HepG2 (cell line): ENCODE measurements around the gene ELAC2. TPM values are rescaled to one million over a fixed set of nuclear protein-coding genes. Genes with fewer than 3 reads are reported as not detected.

Experiments
- ATAC-seq: fragments of 200-7000 bp; cut with Tn5 transposase; 3 replicates; pipeline ENCODE4 v1.9.1; 2020; ENCODE audit warnings: mild to moderate bottlenecking, moderate library complexity
- BruUV-seq: library from RNA; stranded (reverse); fragments of 400-500 nt; replicated peaks from 2 replicates; lab custom pipeline; 2021; lab: Mats Ljungman, UMichigan
- CTCF ChIA-PET: fragments of 300-600 bp; formaldehyde crosslinking; extraction: SDS; loops from one replicate; lab custom pipeline; 2021; ENCODE audit warnings: low total read pairs, inconsistent platforms, low intra/inter-chr PET ratio; lab: Yijun Ruan, JAX
- POLR2A ChIA-PET: fragments of 350-600 bp; sonication (Branson Sonifier 250); formaldehyde crosslinking; loops from one replicate; lab custom pipeline; 2020; ENCODE audit warnings: antibody characterized with exemption, inconsistent platforms; lab: Yijun Ruan, JAX
- DNase-seq: peaks from one replicate; pipeline ENCODE4 v3.0.0-alpha.2; 2015; ENCODE audit warnings: low spot score
- FAIRE-seq: peaks from 3 replicates; lab custom pipeline; 2011; peaks lifted over from hg19 to GRCh38; lab: Jason Lieb, UNC
- H2AFZ ChIP-seq: one replicate; pipeline ENCODE4 v1.6.1; 2011; ENCODE audit warnings: low read length, inconsistent platforms
- H3K27ac ChIP-seq: fragments of 300-600 bp; 3 replicates; pipeline ENCODE4 v1.8.0; 2011; ENCODE audit warnings: mixed run types, mild to moderate bottlenecking, mixed read lengths, low read length, inconsistent platforms; ENCODE audit not compliant: insufficient read depth; ENCODE audit errors: extremely low read length
- H3K27me3 ChIP-seq, 2 experiments: fragments of 200-600 bp in 1 of 2; 2 replicates in 1 of 2; 3 replicates in 1 of 2; pipeline versions ENCODE4 v1.6.0 to v1.8.0; 2011; ENCODE audit warnings: low read length in 2 of 2, mild to moderate bottlenecking in 2 of 2, moderate library complexity in 2 of 2, inconsistent platforms in 1 of 2; ENCODE audit not compliant: insufficient read depth in 2 of 2, control insufficient read depth in 1 of 2
- H3K36me3 ChIP-seq, 2 experiments: fragments of 200-600 bp in 1 of 2; replicated peaks in 1 of 2; 2 replicates in 1 of 2; 3 replicates in 1 of 2; pipeline versions ENCODE4 v1.5.1 to v1.8.0; 2011; ENCODE audit warnings: low read length in 2 of 2, inconsistent platforms in 1 of 2; ENCODE audit not compliant: insufficient read depth in 2 of 2, control insufficient read depth in 1 of 2
- H3K4me1 ChIP-seq: 2 replicates; pipeline ENCODE4 v1.5.1; 2012; ENCODE audit warnings: low read length, inconsistent platforms; ENCODE audit not compliant: insufficient read depth
- H3K4me2 ChIP-seq: 2 replicates; pipeline ENCODE4 v1.6.0; 2011; ENCODE audit warnings: low read depth, low read length, inconsistent platforms
- H3K4me3 ChIP-seq, 3 experiments: fragments of 200-600 bp in 1 of 3; sonication (generic), shearing (Covaris generic) in 1 of 3; replicated peaks in 1 of 3; 2 replicates each; pipeline ENCODE4 v1.5.1; 2011 to 2016; ENCODE audit warnings: low read length in 3 of 3, inconsistent platforms in 2 of 3, low read depth in 2 of 3, mild to moderate bottlenecking in 2 of 3, control low read depth in 1 of 3, mixed read lengths in 1 of 3; ENCODE audit not compliant: insufficient read depth in 1 of 3
- H3K79me2 ChIP-seq: one replicate; pipeline ENCODE4 v1.6.1; 2011; ENCODE audit warnings: low read length, inconsistent platforms; ENCODE audit not compliant: insufficient read depth
- H3K9ac ChIP-seq: 2 replicates; pipeline ENCODE4 v1.6.0; 2011; ENCODE audit warnings: mild to moderate bottlenecking, low read depth, low read length, inconsistent platforms; ENCODE audit not compliant: insufficient read depth
- H3K9me3 ChIP-seq: 2 replicates; pipeline ENCODE4 v1.5.1; 2012; ENCODE audit warnings: mild to moderate bottlenecking, low read length
- H4K20me1 ChIP-seq: 2 replicates; pipeline ENCODE4 v1.6.0; 2011; ENCODE audit warnings: inconsistent platforms, mild to moderate bottlenecking, low read length, moderate library complexity; ENCODE audit not compliant: insufficient read depth
- FOXO4 ChIP-seq: sonication (generic); formaldehyde crosslinking; conservative IDR thresholded peaks from 2 replicates; pipeline ENCODE4 v1.8.1; 2023; ENCODE audit warnings: missing genetic modification reagents
- NFATC3 ChIP-seq: sonication (generic); formaldehyde crosslinking; IDR thresholded peaks from 2 replicates; pipeline ENCODE4 v1.5.1; 2020; ENCODE audit warnings: mild to moderate bottlenecking, missing genetic modification reagents
- RFX5 ChIP-seq: IDR thresholded peaks from 2 replicates; pipeline ENCODE4 v1.6.1; 2011; ENCODE audit warnings: low read depth, low read length, improper control_type of control experiment
- TERF1 ChIP-seq: sonication (generic); formaldehyde crosslinking; IDR thresholded peaks from 2 replicates; pipeline ENCODE4 v1.8.0; 2022; ENCODE audit warnings: mild to moderate bottlenecking, missing genetic modification reagents, moderate library complexity
- ZBTB8A ChIP-seq: sonication (generic); formaldehyde crosslinking; IDR thresholded peaks from 2 replicates; pipeline ENCODE4 v1.4.0; 2020; ENCODE audit warnings: mild to moderate bottlenecking, low read depth, missing genetic modification reagents, borderline replicate concordance
- ZNF30 ChIP-seq: sonication (generic); formaldehyde crosslinking; IDR thresholded peaks from 2 replicates; pipeline ENCODE4 v1.5.0; 2020; ENCODE audit warnings: mild to moderate bottlenecking, missing genetic modification reagents
- ZNF557 ChIP-seq: sonication (generic); formaldehyde crosslinking; IDR thresholded peaks from 2 replicates; pipeline ENCODE4 v1.4.0; 2020; ENCODE audit warnings: missing genetic modification reagents
- ZNF747 ChIP-seq: sonication (generic); formaldehyde crosslinking; IDR thresholded peaks from 2 replicates; pipeline ENCODE4 v1.8.1; 2023; ENCODE audit warnings: missing genetic modification reagents, mild to moderate bottlenecking, borderline replicate concordance
- WGBS: methylation state at CpG from one replicate; pipeline ENCODE4 v1.1.6; 2017; ENCODE audit warnings: low lambda C conversion rate; 5-methylcytosine and 5-hydroxymethylcytosine counted together
- in situ Hi-C: cut with HindIII; loops from 2 replicates; pipeline ENCODE4 v1.10.0; 2017; ENCODE audit warnings: low pct_unique_long_range_greater_than_20kb; ENCODE audit not compliant: extremely low pct_ligation_motif_present
- intact Hi-C: fragments of 100-400 bp; cut with micrococcal nuclease; formaldehyde crosslinking; loops from one replicate; pipeline ENCODE4 v1.10.0; 2022; ENCODE audit not compliant: unreplicated experiment
- polyA plus RNA-seq, 8 experiments: library from polyadenylated mRNA; depleted of rRNA in 3 of 8; stranded (reverse) in 7 of 8; unstranded in 1 of 8; fragments of >200 nt; fragmentation: Illumina TruSeq in 4 of 8; extraction: Trizol in 4 of 8; gene quantifications; 2 replicates each; pipeline versions ENCODE4 v1.2.1 to v1.2.3, GENCODE V29; 2011 to 2016; ENCODE audit warnings: low read depth in 4 of 8, missing spikeins in 1 of 8, mixed read lengths in 1 of 8; ENCODE audit not compliant: insufficient read depth in 1 of 8
- total RNA-seq, 5 experiments: library from RNA; depleted of rRNA; stranded (reverse); fragments of >200 nt; fragmentation: Illumina TruSeq; extraction: Trizol; gene quantifications; 2 replicates each; pipeline ENCODE4 v1.2.3, GENCODE V29; 2016; ENCODE audit warnings: low read depth in 1 of 5

The ELAC2 gene
- total and polyA plus RNA-seq, 2 of the 13 experiments (the other 11 are each of a cell fraction or from before 2014, with no cell fraction given): 35.6 to 50.4 TPM

- in situ Hi-C loops: loop anchor here (5.0 kb wide), 1 partner anchor 77 kb away; no protein-coding TSS in a partner anchor
- CTCF ChIA-PET: interaction anchor here (0.6 kb wide), 1 partner anchor 739 kb away, joined by 3 read pairs; no protein-coding TSS in a partner anchor
These were observed 13.9 kb downstream of the ELAC2 start for GRCh38 chr17:13003927-13004326.

More at GRCh38 chr17:13003927-13004326, 13.9 kb downstream of the ELAC2 start:
- TF ChIP-seq TERF1 (CRISPR knock-in tag): no peak
- no peak for TF ChIP-seq FOXO4 (CRISPR knock-in tag)
- TF ChIP-seq ZNF557 (CRISPR knock-in tag): no peak
- no peak for TF ChIP-seq NFATC3 (CRISPR knock-in tag)
- TF ChIP-seq ZBTB8A (CRISPR knock-in tag): no peak
- TF ChIP-seq ZNF30 (CRISPR knock-in tag): no peak
- TF ChIP-seq RFX5: no peak
- no peak for TF ChIP-seq ZNF747 (CRISPR knock-in tag)
- TF ChIP-seq, all 625 proteins: peak for 0
- no peaks in the 10 kb centered on the region for H3K27me3 ChIP-seq
- H3K4me3 ChIP-seq: no peak overlapping the region
- no peak overlapping the region for H3K27ac ChIP-seq
- no peaks in the 10 kb centered on the region for H3K9me3 ChIP-seq
- BruUV-seq: no TSS peak
- H4K20me1 ChIP-seq: no peaks in the 10 kb centered on the region
- intact Hi-C loops: loop anchor here (2.0 kb wide), 1 partner anchor 75 kb away; no protein-coding TSS in a partner anchor
- FAIRE-seq: no peak
- no peak overlapping the region for H2AFZ ChIP-seq
- POLR2A ChIA-PET: interaction anchor here (1.2 kb wide), 1 partner anchor 14 kb away, joined by 5 read pairs; the partner anchor contains the start of gene ELAC2
- H3K4me2 ChIP-seq: no peak overlapping the region
- no peak overlapping the region for H3K9ac ChIP-seq
- ATAC-seq: no peak
- no peaks in the 10 kb centered on the region for H3K79me2 ChIP-seq
- peaks cover 40 to 70% of the 10 kb centered on the region in 2 experiments for H3K36me3 ChIP-seq
- no peaks in the 10 kb centered on the region for H3K4me1 ChIP-seq
- DNase-seq: no peak
- WGBS: 92% methylated on average over 6 of the region's 6 CpGs
